HG03196 (cell line): ENCODE data around the gene SIVA1.

Experiments
- ATAC-seq: cut with Tn5 transposase; IDR thresholded peaks from one replicate; pipeline ENCODE4 v1.9.1; 2021; ENCODE audit not compliant: unreplicated experiment

The SIVA1 gene

DNA sequence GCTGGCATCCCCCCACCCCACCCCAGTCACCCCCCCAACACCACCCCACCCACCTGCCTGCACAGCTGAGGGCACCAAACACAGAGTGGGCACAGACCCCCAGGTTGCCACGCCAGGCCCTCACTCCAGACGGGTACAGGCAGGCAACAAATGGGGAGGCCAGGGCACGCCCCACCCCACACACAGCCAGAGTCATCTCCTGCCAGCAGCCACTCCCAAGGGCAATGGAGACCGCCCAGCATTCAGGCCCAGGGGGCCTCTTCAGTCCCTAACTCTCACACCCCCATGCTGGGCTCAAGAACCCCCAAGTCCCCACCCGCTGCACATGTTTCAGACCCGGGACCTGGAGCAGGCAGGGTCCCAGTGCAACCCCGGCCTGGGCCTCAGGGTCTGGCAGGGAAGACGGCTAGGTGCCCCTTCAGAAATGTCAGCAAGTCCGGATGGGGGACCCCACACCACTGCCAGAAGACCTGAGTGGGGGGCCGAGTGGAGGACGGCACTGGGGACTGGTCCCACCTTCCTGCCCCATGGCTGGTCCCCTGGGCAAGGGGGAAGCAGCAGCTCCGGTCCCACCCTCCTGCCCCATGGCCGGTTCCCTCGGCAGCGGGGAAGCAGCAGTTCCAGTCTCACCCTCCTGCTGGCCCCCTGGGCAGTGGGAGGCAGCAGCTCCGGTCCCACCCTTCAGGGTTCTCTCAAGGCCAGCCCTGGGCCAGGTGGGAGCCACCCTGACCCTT, 30.7 kb downstream of the SIVA1 start:
- no peak for ATAC-seq

GRCh38 chr14:104784218-104784568, 31.2 kb downstream of the SIVA1 start:
- ATAC-seq, result no peak

GRCh38 chr14:104784846-104785707, 32.1 kb downstream of the SIVA1 start:
- no peak for ATAC-seq

DNA sequence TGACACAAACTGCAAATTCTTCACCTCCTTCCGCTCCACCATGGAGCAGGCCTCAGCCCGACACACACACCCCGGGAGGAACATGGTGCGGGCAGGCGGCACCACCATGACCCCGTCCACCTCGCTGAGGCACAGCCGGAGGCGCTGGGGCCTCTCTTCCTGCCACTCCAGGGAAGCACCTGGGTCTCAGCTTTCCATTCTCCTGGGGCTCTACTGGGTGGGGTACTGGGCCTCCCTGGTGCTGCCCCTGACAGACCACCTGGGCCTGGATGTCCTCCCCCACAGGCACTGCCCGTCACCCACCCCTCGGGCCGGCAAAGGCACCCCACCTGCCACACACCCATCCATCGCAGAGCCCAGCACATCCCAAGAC, 32.7 kb downstream of the SIVA1 start:
- ATAC-seq, result no peak

GRCh38 chr14:104786091-104786586, 33.2 kb downstream of the SIVA1 start:
- ATAC-seq, result no peak

- no peak for ATAC-seq
Observed at GRCh38 chr14:104786726-104787675, 34.1 kb downstream of the SIVA1 start.

- no peak for ATAC-seq
Observed at GRCh38 chr14:104787736-104788135, 34.8 kb downstream of the SIVA1 start.

DNA sequence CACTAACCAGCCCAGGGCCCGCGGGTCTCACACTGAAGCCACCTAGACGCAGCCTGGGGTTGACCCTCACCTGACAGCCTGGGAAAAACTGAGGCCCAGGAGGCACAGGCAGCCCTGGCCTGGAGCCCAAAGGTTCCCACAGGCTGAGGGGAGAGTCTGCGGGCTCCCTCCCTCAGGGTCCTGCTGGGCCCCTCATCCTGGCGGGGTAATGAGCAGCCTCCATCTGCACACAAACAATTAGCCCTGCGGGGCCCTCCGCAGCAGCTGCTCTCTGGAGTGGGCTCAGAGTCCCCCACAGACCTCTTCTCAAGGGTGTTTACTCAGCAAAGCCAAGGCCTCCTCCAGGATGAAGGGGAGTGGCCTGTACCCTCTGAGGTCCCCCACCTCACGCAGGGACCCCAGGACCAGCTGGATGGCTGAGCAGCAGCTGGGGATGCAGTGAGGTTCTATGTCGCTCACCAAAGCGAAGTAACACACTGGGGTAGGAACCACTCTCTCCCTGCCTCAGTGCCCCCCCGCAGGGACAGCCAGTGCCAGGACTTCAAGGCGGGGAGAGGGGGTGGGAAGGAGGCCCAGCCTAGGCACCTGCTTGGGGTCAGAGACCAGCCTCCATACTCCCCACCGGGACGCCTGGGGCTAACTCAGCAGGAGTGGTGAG, 35.3 kb downstream of the SIVA1 start:
- no peak for ATAC-seq

DNA sequence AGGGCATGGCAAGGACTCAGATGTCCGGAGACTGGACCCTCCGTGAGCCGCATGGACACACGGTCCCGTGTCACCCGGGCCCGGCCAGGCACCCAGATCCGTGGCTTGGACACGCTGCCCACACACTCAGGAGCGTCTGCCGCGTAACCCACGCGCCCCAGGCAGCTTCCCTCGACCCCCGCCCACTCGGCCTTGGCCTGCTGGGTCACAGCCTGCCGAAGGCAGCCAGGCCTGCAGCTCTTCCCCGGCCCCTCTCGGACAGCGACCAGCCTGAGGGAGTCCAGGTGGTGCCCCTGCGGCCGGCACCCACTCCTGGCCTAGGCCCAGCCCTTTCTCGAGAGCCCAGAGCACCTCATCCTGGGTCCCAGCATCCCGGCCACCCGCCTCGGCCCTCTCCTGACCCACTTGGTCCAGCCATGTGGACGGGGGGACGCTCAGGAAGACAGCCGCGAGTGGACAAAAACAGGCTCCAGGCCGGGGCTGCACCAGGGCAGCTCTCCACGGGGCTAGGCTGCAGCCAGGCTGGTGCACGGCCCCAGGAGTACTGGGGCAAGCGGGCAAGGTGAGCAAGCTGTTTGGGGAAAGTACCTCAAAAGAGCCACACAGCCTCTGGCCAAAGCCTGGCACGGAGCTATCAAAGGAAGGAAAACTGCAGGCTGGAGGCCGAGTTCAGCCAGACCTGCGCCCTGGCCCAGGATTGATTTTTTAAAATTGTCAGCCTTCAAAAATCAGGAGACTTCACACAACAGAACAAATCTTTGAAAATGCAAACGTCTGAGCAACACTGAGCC, 36.1 kb downstream of the SIVA1 start:
- no peak for ATAC-seq

DNA sequence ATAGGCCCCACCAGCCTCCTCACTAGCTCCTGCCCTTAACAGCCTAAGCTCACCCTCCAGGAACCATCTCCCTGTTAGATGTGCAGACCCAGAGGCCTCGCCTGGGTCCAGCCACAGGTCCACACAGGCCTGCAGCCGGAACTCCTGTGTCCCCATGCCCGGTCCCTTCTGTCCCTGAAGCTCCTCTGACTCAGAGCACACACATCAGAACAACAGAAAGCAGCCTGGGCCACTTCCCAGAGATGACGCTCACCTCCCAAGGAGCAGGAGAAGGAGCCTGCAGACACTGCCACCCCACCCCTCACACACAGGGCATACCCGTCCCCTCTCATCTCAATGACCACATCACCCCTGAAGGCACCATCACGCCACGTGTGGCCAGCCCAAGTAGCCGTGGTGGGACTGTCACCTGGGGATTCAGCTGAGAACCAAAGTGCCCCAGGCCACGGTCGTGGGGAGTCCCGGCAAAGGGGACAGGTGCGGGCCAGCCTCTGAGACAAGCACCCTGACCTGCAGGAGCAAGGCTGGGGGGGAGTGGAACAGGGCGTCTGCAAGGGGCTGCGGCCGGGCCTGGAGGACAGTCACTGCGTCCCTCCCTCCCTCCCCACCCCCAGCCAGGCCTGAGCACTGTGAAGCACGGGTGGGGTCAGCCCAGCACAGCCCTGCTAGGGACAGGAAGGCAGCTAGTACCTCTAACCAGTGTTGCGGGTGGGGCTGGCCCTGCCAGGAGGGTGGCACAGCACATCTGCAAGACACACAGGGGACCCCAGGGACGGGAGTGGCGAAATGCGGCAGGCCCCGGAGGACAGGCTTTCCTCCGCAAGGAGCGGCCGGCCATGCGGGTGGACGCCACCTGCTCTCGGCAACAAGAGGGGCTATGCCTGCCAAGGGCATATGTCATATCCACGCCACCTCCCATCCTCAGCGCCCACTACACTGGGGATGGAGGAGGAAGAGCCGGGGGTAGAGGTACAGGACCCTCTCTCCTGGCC, 37.1 kb downstream of the SIVA1 start:
- no peak for ATAC-seq

GRCh38 chr14:104791425-104791824, 38.5 kb downstream of the SIVA1 start:
- ATAC-seq, result no peak

DNA sequence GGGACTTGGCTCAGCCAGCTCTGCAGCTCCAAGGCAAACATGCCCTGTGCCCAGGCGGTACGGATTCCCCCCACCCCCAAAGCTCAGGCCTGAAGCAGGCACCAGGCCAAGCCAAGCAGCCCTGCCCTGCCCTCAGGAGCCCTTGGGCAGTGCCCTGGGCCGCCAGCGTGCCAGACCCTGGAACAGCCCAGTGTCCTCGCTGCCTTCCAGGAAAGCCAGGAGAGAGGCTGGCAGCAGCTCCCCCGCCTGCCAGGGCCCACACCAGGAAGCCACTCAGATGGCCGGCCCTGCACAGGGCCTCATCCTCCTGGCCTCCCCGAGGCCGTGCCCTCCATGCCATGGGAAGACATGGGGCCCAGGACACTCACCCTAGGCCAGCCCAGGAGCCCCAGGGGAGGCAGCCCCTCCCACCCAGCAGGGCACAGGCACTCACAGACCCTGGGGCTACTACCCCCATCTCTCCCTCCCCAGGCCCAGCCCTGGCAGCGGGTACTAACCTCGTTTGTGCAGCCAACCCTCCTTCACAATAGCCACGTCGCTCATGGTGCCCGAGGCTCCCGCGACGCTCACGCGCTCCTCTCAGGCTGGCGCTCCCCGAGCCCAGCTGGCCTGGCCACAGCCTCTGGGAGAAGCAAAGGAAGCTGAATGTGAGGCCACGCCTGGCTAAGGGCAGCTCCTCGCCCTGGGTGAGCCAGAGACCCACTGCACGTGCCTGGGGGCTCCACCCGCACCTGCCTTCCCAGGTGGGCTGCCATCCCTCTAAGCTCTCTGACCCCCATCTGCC, 39.3 kb downstream of the SIVA1 start:
- ATAC-seq, result no peak

DNA sequence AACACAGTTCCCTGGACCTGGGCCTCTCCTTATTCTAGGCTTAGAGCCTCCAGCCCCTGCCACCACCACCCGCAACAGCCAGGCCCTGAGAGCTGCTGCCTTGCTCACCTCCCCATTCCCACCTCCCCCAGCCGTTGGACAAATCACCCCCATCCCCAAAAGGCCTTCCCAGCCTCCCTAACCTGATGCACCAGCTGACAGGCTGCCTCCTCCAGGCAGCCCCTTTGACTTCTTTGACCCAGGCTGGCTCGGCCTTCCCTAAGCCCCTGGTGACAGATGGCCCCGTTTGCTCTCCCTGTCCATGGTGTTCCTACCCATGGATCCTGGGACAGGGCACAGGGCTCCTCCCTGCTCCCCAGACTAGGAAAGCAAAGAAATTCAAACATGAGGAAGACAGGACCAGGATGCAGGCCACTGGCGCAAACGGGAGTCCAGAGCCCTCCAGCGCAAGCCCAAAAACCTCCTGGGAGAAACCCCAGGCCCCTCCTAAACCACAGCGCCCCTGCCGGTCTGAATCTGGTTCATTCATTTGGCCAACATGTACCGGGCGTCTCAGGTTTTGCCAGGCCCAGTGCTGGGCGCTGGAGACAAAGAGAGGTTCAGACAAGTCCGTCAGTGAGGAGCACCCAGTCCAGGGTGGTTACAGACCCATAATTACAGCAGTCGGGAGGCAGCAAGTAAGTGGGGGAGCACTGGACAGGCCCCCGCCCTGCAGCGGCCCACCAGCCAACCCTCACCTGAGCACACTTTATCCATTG, 40.2 kb downstream of the SIVA1 start:
- ATAC-seq, result no peak

DNA sequence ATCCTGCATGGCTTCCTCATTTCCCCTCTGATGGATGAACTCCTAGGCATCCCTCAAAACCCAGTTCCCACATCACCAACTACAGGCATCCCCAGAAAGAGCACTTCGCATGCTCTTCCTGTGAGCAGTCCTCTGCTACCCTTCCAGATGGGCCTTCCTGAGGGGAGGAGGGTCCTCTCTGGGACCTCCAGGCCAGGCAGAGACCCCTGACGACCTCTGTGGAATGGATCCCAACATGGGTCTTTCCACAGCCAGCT, 40.7 kb downstream of the SIVA1 start:
- ATAC-seq, result no peak

DNA sequence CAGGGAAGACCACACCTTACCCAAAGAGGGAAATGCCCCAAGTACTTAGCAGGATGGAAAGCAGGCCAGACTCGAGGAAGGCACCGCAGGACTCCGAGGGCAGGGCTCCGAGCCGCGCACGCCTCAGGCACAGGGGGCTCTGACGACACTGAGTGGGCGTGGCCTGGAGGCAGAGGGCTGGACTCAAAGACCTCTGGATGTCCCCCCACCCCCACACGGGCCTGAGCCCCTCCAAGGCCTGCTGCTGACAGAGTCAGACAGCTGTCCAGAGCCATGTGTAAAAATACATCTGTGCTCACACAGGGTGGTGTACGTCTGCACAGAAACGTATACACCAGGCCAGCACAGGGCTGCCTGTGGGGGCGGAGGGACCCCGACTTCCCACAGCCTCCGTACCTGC, 41.2 kb downstream of the SIVA1 start:
- ATAC-seq, result no peak

GRCh38 chr14:104794631-104794992, 41.7 kb downstream of the SIVA1 start:
- ATAC-seq, result no peak

DNA sequence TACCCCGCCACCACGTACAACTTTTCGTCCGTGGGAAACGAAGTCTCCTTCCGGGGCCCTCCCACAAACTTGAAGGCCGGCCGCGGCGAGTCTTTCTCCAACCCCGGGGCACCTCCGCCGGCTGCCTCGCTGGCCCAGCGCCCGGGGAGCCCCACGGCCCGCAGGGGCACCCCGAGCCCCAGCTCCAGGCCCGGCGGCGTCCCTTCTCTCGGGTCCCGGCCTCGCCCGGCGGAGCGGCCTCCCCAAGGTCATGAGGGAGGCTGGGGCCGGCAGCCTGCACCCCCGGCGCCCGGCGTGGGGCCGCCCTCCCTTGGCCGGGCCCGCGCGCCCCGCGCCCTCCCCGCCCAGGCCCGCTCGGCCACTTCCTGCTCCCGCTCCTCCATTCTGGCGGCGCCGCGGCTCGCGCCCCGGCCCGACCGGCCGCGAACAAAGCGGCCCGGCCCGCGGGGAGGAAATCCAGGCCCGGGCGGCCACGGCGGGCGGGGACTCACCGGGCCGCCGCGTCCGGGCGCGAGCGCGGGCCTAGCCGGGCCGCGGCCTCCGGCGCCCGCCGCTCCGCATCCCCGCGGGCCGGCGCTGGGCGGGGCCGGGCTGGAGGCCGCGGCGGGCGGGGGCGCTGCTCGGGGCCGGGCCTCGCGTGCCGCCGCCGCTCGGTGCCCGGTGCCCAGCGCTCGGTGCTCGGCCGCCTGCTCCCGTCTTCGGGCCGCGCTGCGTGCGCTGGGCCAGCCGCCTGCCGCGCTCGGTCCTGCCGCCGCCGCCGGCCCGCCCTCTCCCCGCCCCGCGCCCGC, 42.2 kb downstream of the SIVA1 start, which contains the start of gene AKT1:
Gene AKT1 (minus strand): TSS at position 756 of the 788 bp plus-strand sequence. CDS start 3,105 bp downstream, outside the sequence.
- ATAC-seq, result no peak
